SU-DHL-6 (cell line): Measurements from ENCODE around the gene PLPPR2.

Experiments
- H2AFZ ChIP-seq: fragments of 200-600 bp; sonication (generic); 2 replicates; pipeline ENCODE4 v1.6.1; 2014; ENCODE audit warnings: low read depth, mild to moderate bottlenecking, moderate library complexity, mixed read lengths, antibody characterized with exemption, low read length; ENCODE audit not compliant: severe bottlenecking
- H3F3A ChIP-seq: fragments of 200-600 bp; shearing (Covaris generic); 2 replicates; pipeline ENCODE4 v1.6.0; 2016; ENCODE audit warnings: antibody characterized with exemption, mild to moderate bottlenecking; ENCODE audit not compliant: insufficient read depth
- H3K27ac ChIP-seq: fragments of 200-600 bp; sonication (generic); 2 replicates; pipeline ENCODE4 v1.5.1; 2016; ENCODE audit warnings: low read depth, mild to moderate bottlenecking, low read length, moderate library complexity, mixed read lengths
- H3K27me3 ChIP-seq: fragments of 200-600 bp; sonication (generic), shearing (Covaris generic); 2 replicates; pipeline ENCODE4 v1.6.0; 2014; ENCODE audit warnings: mild to moderate bottlenecking, low read length
- H3K36me3 ChIP-seq: fragments of 200-600 bp; sonication (generic); 2 replicates; pipeline ENCODE4 v1.6.1; 2014; ENCODE audit warnings: mild to moderate bottlenecking, low read length, mixed read lengths
- H3K4me2 ChIP-seq: fragments of 300-600, 200-600 bp; shearing (Covaris generic), sonication (generic); 2 replicates; pipeline ENCODE4 v1.6.0; 2014; ENCODE audit warnings: low read length, low read depth, mild to moderate bottlenecking; ENCODE audit not compliant: poor library complexity, severe bottlenecking
- H3K4me3 ChIP-seq: fragments of 200-600 bp; sonication (generic); 2 replicates; pipeline ENCODE4 v1.5.1; 2014; ENCODE audit warnings: antibody characterized with exemption, low read length, mild to moderate bottlenecking, mixed read lengths; ENCODE audit not compliant: insufficient read depth, poor library complexity, severe bottlenecking
- H3K79me2 ChIP-seq: fragments of 200-600 bp; sonication (generic); 2 replicates; pipeline ENCODE4 v1.6.1; 2014; ENCODE audit warnings: mild to moderate bottlenecking, low read length, moderate library complexity; ENCODE audit not compliant: insufficient read depth
- H3K9ac ChIP-seq: fragments of 200-600 bp; sonication (generic); 2 replicates; pipeline ENCODE4 v1.7.0; 2014; ENCODE audit warnings: mild to moderate bottlenecking, low read length
- H3K9me2 ChIP-seq: fragments of 200-600 bp; sonication (generic); replicated peaks from 2 replicates; pipeline ENCODE4 v1.6.1; 2014; ENCODE audit warnings: low read length; ENCODE audit not compliant: insufficient read depth
- H3K9me3 ChIP-seq: fragments of 200-600 bp; sonication (generic); 2 replicates; pipeline ENCODE4 v1.6.1; 2014; ENCODE audit warnings: low read length, mixed read lengths; ENCODE audit not compliant: insufficient read depth
- H4K20me1 ChIP-seq: fragments of 200-600 bp; sonication (generic); 2 replicates; pipeline ENCODE4 v1.6.1; 2014; ENCODE audit warnings: low read depth, mild to moderate bottlenecking, antibody characterized with exemption, low read length, moderate library complexity, mixed read lengths
- EZH2phosphoT487 ChIP-seq: fragments of 200-600 bp; sonication (generic), shearing (Covaris generic); conservative IDR thresholded peaks from 2 replicates; pipeline ENCODE4 v1.6.1; 2018; ENCODE audit warnings: mild to moderate bottlenecking, antibody characterized with exemption, low read length, moderate library complexity, mixed read lengths
- TF ChIP-seq, protein P1 (sequence below): fragments of 200-600 bp; sonication (generic); IDR thresholded peaks from one replicate; pipeline ENCODE4 v1.5.1; 2017; ENCODE audit warnings: antibody characterized with exemption, mild to moderate bottlenecking, low read length, moderate library complexity; ENCODE audit not compliant: insufficient read depth, poor library complexity, severe bottlenecking

The PLPPR2 gene

DNA sequence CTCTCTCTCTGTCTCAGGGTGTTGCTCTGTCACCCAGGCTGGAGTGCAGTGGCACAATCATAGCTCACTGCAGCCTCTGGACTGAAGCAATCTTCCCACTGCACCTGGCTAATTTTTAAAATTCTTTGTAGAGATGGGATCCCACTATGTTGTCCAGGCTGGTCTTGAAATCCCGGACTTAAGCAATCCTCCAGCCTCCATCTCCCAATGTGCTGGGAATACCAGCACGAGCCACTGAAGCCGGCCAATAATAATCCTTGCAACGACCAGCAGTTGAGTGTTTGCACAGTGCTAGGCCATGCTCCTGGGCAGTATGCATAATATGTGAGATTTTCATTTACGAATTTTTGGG, 29.5 kb downstream of the PLPPR2 start:
- no peak overlapping the region for H3K4me2 ChIP-seq

DNA sequence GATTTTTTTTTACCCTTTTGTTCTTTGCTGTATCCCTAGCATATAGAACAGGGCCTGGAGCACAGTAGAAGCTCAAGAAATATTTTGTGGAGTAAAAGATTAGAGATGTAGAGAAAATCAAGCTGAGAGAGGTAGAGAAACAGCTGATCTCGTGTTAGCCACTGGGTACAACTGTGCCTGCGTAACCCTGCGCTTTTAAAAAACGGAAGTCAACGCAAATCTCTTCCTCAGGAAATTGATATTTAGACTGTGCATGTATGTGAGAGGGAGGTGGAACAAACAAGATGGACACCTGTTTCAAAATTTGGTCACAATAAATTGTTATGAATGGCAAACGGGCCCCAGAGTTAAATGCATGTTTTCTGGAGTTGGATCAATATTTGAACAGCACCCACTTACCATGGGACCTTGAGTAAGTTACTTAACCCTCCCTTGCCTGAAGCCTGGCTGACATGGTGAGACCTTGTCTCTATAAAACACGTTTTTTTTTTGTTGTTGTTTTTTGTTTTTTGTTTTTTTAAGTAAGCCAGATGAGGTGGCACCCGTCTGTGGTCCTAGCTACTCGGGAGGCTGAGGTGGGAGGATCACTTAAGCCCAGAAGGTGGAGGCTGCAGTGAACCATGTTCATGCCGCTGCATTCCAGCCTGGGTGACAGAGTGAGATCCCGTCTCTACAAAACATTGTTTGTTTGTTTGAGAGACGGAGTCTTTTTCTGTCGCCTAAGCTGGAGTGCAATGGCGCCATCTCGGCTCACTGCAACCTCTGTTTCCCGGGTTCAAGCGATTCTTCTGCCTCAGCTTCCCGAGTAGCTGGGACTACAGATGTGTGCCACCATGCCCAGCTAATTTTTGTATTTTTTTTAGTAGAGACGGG, 32.2 kb downstream of the PLPPR2 start:
- TF ChIP-seq, protein P1, sequence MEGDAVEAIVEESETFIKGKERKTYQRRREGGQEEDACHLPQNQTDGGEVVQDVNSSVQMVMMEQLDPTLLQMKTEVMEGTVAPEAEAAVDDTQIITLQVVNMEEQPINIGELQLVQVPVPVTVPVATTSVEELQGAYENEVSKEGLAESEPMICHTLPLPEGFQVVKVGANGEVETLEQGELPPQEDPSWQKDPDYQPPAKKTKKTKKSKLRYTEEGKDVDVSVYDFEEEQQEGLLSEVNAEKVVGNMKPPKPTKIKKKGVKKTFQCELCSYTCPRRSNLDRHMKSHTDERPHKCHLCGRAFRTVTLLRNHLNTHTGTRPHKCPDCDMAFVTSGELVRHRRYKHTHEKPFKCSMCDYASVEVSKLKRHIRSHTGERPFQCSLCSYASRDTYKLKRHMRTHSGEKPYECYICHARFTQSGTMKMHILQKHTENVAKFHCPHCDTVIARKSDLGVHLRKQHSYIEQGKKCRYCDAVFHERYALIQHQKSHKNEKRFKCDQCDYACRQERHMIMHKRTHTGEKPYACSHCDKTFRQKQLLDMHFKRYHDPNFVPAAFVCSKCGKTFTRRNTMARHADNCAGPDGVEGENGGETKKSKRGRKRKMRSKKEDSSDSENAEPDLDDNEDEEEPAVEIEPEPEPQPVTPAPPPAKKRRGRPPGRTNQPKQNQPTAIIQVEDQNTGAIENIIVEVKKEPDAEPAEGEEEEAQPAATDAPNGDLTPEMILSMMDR, result no peak
- no peak for TF ChIP-seq EZH2phosphoT487
- Histone ChIP-seq H3K9me2 (no peaks in the 10 kb centered on the region), H3F3A (no peaks in the 10 kb centered on the region), H4K20me1 (no peaks in the 10 kb centered on the region), H3K27me3 (no peaks in the 10 kb centered on the region), H2AFZ (no peak overlapping the region), H3K27ac (no peak overlapping the region), H3K36me3 (no peaks in the 10 kb centered on the region), H3K4me3 (no peak overlapping the region), H3K9me3 (no peaks in the 10 kb centered on the region), H3K4me2 (no peak overlapping the region), H3K79me2 (no peaks in the 10 kb centered on the region), H3K9ac (no peak overlapping the region)

More for the DNA sequence above, 29.5 kb downstream of the PLPPR2 start:
- no peak overlapping the region for H2AFZ ChIP-seq
- H3K9me3 ChIP-seq, result no peaks in the 10 kb centered on the region
- no peak for TF ChIP-seq EZH2phosphoT487
- TF ChIP-seq, protein P1, result no peak
- no peaks in the 10 kb centered on the region; the same call in 1 of the 2 replicates for H3K79me2 ChIP-seq
- H3K4me3 ChIP-seq, result no peak overlapping the region
- no peaks in the 10 kb centered on the region for H4K20me1 ChIP-seq
- H3K9me2 ChIP-seq, result no peaks in the 10 kb centered on the region
- no peak overlapping the region for H3K27ac ChIP-seq
- H3K36me3 ChIP-seq, result no peaks in the 10 kb centered on the region
- no peak overlapping the region for H3K9ac ChIP-seq
- H3K27me3 ChIP-seq, result no peaks in the 10 kb centered on the region
- peaks cover 7% of the 10 kb centered on the region; the same call in 1 of the 2 replicates for H3F3A ChIP-seq

DNA sequence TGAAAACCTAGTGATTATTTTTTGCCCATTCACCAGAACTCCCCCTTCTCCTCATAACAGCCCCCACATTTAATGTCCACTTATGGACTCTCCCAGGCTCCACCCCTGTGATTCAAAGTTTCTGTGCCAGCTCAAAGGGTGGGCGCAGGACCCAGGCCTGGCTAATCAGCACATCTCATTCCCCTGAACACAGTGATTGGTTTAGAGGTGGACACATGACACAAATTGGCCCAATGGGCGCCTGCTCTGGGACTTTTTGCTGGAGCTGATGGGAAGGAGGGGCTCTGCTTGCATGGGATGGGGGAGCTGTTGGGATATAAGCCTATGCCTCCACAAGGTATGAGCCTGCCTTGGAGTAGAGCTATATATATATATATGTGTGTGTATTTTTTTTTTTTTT, 35.1 kb downstream of the PLPPR2 start:
- H3K79me2 ChIP-seq, result no peaks in the 10 kb centered on the region
- no peaks in the 10 kb centered on the region for H4K20me1 ChIP-seq
- H3K27me3 ChIP-seq, result no peaks in the 10 kb centered on the region
- H3K36me3 ChIP-seq, result no peaks in the 10 kb centered on the region
- TF ChIP-seq EZH2phosphoT487, result no peak
- TF ChIP-seq, protein P1, result no peak
- no peak overlapping the region for H2AFZ ChIP-seq
- H3F3A ChIP-seq, result no peaks in the 10 kb centered on the region
- H3K9ac ChIP-seq, result no peak overlapping the region
- H3K27ac ChIP-seq, result no peak overlapping the region
- no peaks in the 10 kb centered on the region for H3K9me3 ChIP-seq
- no peak overlapping the region for H3K4me2 ChIP-seq
- H3K4me3 ChIP-seq, result no peak overlapping the region
- H3K9me2 ChIP-seq, result no peaks in the 10 kb centered on the region
